Activated CD8-positive, alpha-beta memory T cell treated with anti-CD3 and anti-CD28 coated beads, Interleukin-2, amount 10 ng/mL, durations not matched to agents 7 days and 5 days (primary cell): ENCODE data around the gene NDC1. TPM values are rescaled to one million over a fixed set of nuclear protein-coding genes. Genes with fewer than 3 reads are reported as not detected.
"Not testable (repeated sequence)": the region's sequence is repeated elsewhere in the genome, so short reads cannot be mapped to it uniquely, and the experiment has no call there.

ENCODE experiments used
- ATAC-seq: fragments of 150-1000 bp; cut with Tn5 transposase; one replicate; pipeline ENCODE4 v1.10.0; 2021; ENCODE audit warnings: moderate library complexity
- CTCF ChIA-PET: fragments of 350-600 bp; sonication (Branson Sonifier 250); formaldehyde crosslinking; loops from one replicate; lab custom pipeline; 2021; ENCODE audit warnings: antibody characterized with exemption; lab: Charles Lee
- DNase-seq: peaks from one replicate; pipeline ENCODE4 v3.0.0-alpha.2; 2020
- H3K27ac Mint-ChIP-seq: one replicate; pipeline ENCODE4 v1.8.0; 2021; ENCODE audit warnings: mild to moderate bottlenecking, mixed read lengths
- H3K27me3 Mint-ChIP-seq: one replicate; pipeline ENCODE4 v1.8.0; 2021; ENCODE audit warnings: mixed read lengths
- H3K36me3 Mint-ChIP-seq: one replicate; pipeline ENCODE4 v1.8.0; 2021; ENCODE audit warnings: mild to moderate bottlenecking, mixed read lengths
- H3K4me1 Mint-ChIP-seq: one replicate; pipeline ENCODE4 v1.8.0; 2021; ENCODE audit warnings: mixed read lengths
- H3K4me3 Mint-ChIP-seq: one replicate; pipeline ENCODE4 v1.8.0; 2021; ENCODE audit warnings: mild to moderate bottlenecking, moderate library complexity, mixed read lengths
- H3K9me3 Mint-ChIP-seq: one replicate; pipeline ENCODE4 v1.8.0; 2022; ENCODE audit warnings: low read depth, mixed read lengths
- total RNA-seq, 2 experiments: library from RNA; stranded (reverse); gene quantifications; one replicate each; pipeline ENCODE4 v1.2.3, GENCODE V29; 2021

NDC1 gene
- total RNA-seq, 2 experiments from 2014 or later: 26.1 to 35.5 TPM

DNA sequence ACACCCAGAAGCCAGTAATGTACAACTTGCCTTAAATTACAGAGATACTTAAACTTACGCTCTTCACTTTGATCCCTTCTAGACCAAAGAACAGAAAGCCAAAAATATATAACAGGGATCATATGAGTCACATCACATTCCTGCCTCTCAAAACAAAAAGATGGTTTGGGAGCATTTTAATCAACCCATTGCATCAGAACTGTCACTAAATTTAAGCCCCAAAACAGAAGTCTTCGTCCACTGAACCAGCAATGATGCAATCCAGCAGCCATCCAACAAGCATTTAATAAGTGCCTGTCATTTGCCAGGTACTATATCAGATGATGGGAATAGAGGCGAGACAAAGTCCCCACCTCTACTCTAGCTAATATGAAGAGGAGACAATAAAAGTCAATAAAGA is 56.4 kb downstream of the NDC1 start:
- CTCF ChIA-PET: no interaction called here
- H3K9me3 Mint-ChIP-seq: no peaks in the 10 kb centered on the region
- no peak overlapping the region for H3K27ac Mint-ChIP-seq
- no peak for DNase-seq
- H3K36me3 Mint-ChIP-seq: peaks cover 55% of the 10 kb centered on the region
- H3K4me1 Mint-ChIP-seq: peaks cover 27% of the 10 kb centered on the region
- H3K27me3 Mint-ChIP-seq: no peaks in the 10 kb centered on the region
- no peak overlapping the region for H3K4me3 Mint-ChIP-seq
- no peak for ATAC-seq

DNA sequence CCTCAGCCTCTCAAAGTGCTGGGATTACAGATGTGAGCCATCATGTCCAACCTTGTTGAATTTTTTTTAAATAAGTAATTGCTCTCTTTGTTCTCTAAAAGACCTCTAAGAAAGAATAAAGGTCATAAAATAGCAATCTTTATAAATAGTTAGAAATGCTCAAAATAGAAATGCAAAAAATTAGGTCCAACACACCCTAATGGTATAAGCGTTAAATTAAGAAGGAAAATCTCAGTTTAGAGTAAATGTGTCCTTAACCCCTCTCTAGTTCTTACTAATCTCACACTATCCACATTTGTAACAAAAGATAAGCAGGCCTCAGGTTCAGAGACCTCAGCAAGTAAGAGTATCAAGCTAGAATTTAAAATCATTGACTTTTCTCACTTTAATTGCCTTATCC is 60.8 kb downstream of the NDC1 start:
- CTCF ChIA-PET: interaction anchor here (2.1 kb wide), 1 partner anchor 10 kb away, joined by 8 read pairs; no protein-coding TSS in a partner anchor
- no peaks in the 10 kb centered on the region for H3K27me3 Mint-ChIP-seq
- ATAC-seq (no peak), DNase-seq (no peak)
- no peaks in the 10 kb centered on the region for H3K9me3 Mint-ChIP-seq
- peaks cover 37% of the 10 kb centered on the region for H3K36me3 Mint-ChIP-seq
- no peak overlapping the region for H3K4me3 Mint-ChIP-seq
- no peak overlapping the region for H3K27ac Mint-ChIP-seq
- peaks cover 5% of the 10 kb centered on the region for H3K4me1 Mint-ChIP-seq

DNA sequence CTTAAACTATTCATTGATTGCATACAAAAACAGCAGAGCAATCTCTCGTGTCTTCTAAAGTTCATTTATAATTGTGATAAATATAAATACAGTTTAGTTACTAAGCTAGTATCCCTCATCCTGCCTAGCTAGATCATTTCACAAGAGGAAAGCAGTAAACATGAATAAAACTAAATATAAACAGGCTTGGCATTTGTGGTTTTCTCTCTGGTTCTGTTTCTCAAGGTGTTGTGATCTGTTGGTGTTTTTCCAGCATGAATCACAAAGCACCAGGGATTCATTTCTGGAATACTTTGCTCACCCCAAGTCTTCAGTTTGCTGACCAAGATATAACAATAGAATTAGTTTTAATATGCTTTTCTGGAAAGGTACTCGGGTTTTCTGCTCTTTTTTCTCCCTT is 66.4 kb downstream of the NDC1 start:
- Mint-ChIP-seq H3K4me1 (peaks cover 17% of the 10 kb centered on the region), H3K36me3 (peaks cover 31% of the 10 kb centered on the region), H3K4me3 (no peak overlapping the region), H3K9me3 (no peaks in the 10 kb centered on the region), H3K27me3 (no peaks in the 10 kb centered on the region), H3K27ac (no peak overlapping the region)
- no peak for DNase-seq
- CTCF ChIA-PET: interaction anchor here (2.3 kb wide), 1 partner anchor 18 kb away, joined by 8 read pairs; no protein-coding TSS in a partner anchor
- no peak for ATAC-seq

DNA sequence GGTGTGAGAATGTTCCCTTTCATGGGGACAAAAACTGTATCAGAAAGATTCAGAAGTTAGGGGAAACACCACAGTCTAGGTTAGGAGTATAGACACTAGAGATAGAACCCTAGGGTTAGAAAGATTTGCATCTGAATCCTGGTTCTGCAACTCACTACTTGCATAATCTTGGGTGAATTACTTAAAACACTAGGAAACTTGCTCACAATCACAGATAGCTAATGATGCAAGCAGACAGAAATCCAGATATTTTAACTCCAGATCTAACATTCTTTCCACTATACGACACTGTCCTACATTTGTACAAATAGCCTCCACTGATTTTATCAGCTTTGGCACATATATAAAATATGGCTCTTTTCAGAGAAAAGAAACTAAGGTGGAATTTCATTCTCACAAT is 68.3 kb downstream of the NDC1 start:
- H3K4me3 Mint-ChIP-seq: no peak overlapping the region
- no peaks in the 10 kb centered on the region for H3K27me3 Mint-ChIP-seq
- peaks cover 34% of the 10 kb centered on the region for H3K4me1 Mint-ChIP-seq
- no peak for ATAC-seq
- no peak overlapping the region for H3K27ac Mint-ChIP-seq
- no peaks in the 10 kb centered on the region for H3K9me3 Mint-ChIP-seq
- no peak for DNase-seq
- CTCF ChIA-PET: no interaction called here
- peaks cover 39% of the 10 kb centered on the region for H3K36me3 Mint-ChIP-seq

DNA sequence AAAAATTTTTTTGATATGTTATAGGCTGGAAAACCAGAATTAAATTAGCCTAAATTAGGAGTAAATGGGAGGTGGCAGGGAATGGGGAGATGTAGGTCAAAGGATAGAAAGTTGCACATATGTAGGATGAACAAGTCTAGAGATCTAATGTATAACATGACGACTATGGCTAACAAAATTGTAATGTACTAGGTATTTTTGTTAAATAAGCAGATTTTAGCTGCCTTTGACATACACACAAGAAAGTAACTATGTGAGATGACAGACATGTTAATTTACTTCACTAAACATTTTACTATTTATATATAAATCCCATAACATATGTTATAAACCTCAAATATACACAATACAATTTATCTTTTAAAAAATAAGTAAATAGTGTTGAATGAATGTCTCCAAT is 68.9 kb downstream of the NDC1 start:
- H3K27me3 Mint-ChIP-seq: no peaks in the 10 kb centered on the region
- H3K4me3 Mint-ChIP-seq: no peak overlapping the region
- peaks cover 39% of the 10 kb centered on the region for H3K36me3 Mint-ChIP-seq
- H3K4me1 Mint-ChIP-seq: peaks cover 34% of the 10 kb centered on the region
- H3K9me3 Mint-ChIP-seq: no peaks in the 10 kb centered on the region
- ATAC-seq (no peak), DNase-seq (no peak)
- H3K27ac Mint-ChIP-seq: no peak overlapping the region
- CTCF ChIA-PET: no interaction called here

DNA sequence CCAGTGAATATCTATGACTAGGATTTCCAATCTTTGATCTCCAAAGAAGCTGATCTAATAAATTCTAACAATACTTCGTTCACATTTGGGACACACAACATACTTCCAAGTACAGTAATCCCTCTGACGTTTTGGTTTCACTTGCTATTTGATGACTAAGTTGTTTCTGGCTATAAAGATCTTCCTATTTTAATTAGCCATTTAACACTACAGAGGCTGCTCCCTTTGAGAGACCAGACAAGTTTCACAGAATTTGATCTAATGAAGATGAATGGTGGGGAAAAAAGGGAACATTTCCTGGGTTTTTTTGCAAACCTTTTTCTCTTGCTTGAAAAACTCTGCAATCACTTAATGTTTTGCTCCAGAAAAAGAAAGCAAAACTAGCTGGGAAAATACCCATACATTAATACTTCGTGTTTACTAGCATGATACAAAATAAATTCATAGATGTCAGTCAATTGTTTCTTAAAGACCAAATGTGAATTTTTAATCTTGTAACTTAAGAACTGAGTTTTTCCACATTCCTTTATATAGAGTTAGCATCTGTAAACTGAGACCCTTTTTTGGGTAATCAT is 71.2 kb downstream of the NDC1 start:
- ATAC-seq (peak; percentile 51), DNase-seq (no peak)
- Mint-ChIP-seq H3K27me3 (no peaks in the 10 kb centered on the region), H3K4me3 (peak overlapping the region; percentile 59), H3K9me3 (no peaks in the 10 kb centered on the region), H3K4me1 (peaks cover 34% of the 10 kb centered on the region), H3K36me3 (peaks cover 37% of the 10 kb centered on the region), H3K27ac (peak overlapping the region; percentile 81)
- CTCF ChIA-PET: interaction anchor here (1.2 to 2.2 kb wide), 3 partner anchors 10 to 94 kb away, joined by 3 to 18 read pairs (median 8); no protein-coding TSS in a partner anchor

DNA sequence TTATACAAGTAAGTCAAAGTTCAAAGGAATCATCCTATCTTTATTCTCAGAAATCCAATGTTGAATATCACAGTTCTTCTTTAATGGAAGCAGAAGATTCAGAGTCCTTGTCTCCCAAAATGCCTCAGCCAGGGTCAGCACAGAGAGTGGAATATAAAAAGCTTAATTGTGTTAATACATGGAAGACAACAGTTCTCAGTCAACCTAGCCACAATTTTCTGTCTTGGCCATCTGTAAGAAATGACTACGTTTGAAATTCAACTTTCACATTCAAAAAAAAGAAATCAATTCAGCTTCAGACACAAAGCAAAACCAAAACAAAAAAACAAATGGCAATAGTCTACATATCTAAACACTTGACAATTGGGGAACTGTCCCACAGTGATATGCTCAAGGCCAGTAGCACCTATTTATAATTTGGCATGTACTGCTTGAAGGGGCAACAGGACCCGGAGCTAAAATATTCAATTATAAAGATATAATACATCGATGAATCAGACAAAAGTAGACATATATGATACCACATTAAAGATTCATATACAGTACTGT is 71.8 kb downstream of the NDC1 start:
- peaks cover 31% of the 10 kb centered on the region for H3K4me1 Mint-ChIP-seq
- H3K27me3 Mint-ChIP-seq: no peaks in the 10 kb centered on the region
- peak overlapping the region; percentile 81 for H3K27ac Mint-ChIP-seq
- peaks cover 36% of the 10 kb centered on the region for H3K36me3 Mint-ChIP-seq
- CTCF ChIA-PET: interaction anchor here (1.2 to 2.2 kb wide), 3 partner anchors 11 to 95 kb away, joined by 3 to 18 read pairs (median 8); no protein-coding TSS in a partner anchor
- H3K9me3 Mint-ChIP-seq: no peaks in the 10 kb centered on the region
- peak overlapping the region; percentile 59 for H3K4me3 Mint-ChIP-seq
- peak; percentile 54 for ATAC-seq
- no peak for DNase-seq

DNA sequence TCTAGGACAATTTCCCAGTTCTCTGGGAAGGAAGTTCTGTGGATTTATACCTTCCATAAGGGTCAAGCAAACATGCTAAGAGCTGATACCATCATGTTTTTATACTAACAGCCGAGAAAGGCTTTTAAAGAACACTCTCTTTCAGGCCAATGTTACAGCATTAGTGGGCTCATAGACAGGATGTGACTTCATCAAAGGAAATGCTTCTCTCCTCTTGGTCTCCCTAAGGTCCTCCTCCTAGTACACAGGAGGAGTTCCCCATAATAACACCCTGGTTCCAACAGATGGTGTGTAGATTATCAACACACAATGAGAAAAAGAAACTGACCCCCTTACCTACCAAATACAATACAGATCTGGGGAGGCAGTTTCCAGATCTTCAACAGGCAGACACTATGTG is 72.4 kb downstream of the NDC1 start:
- DNase-seq (no peak), ATAC-seq (peak; percentile 90)
- CTCF ChIA-PET: interaction anchor here (1.1 to 2.2 kb wide), 2 partner anchors 11 to 16 kb away, joined by 3 to 18 read pairs; no protein-coding TSS in a partner anchor
- peaks cover 31% of the 10 kb centered on the region for H3K36me3 Mint-ChIP-seq
- no peaks in the 10 kb centered on the region for H3K9me3 Mint-ChIP-seq
- peaks cover 31% of the 10 kb centered on the region for H3K4me1 Mint-ChIP-seq
- H3K27ac Mint-ChIP-seq: peak overlapping the region; percentile 81
- peak overlapping the region; percentile 59 for H3K4me3 Mint-ChIP-seq
- no peaks in the 10 kb centered on the region for H3K27me3 Mint-ChIP-seq

DNA sequence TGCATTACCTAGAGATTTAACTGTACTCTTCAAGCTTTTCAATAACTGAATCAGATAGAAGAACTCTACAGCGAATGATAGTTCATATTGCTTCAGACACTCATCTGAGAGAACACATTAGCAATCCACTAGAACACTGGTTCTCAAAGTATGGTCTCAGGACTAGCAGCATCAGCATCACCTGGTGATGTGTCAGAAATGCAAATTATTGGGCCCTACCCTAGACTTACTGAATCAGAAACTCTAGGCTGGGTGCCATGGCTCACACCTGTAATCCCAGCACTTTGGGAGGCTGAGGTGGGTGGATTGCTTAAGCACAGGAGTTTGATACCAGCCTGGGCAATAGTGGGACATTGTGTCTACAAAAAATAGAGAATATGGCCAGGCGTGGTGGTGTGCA is 74.2 kb downstream of the NDC1 start:
- Mint-ChIP-seq H3K27me3 (no peaks in the 10 kb centered on the region), H3K36me3 (peaks cover 27% of the 10 kb centered on the region)
- ATAC-seq: no peak

DNA sequence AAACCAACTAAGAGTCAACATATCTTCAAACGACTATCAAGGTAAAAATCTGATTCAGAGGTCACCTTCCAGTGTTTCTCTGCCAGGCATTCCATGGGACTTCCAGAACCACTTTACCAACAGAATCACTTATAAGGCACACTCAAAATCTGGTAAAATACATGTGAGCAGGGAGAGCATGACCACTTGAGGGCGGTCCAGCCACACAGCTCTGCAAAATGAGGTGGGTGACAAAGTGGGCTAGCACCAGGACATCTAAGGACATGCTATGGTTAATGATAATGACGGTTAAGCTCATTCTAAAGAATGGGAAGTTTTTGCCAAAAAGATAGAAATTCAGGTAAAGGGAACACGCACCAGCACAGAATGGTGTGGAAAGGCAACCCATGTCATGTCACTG is 74.6 kb downstream of the NDC1 start:
- Mint-ChIP-seq H3K4me3 (no peak overlapping the region), H3K4me1 (peaks cover 29% of the 10 kb centered on the region), H3K27me3 (no peaks in the 10 kb centered on the region), H3K9me3 (no peaks in the 10 kb centered on the region), H3K36me3 (peaks cover 27% of the 10 kb centered on the region), H3K27ac (no peak overlapping the region)
- ATAC-seq (no peak), DNase-seq (no peak)
- CTCF ChIA-PET: interaction anchor here (1.2 to 1.3 kb wide), 2 partner anchors 9 to 23 kb away, joined by 3 to 6 read pairs; no protein-coding TSS in a partner anchor

More for the DNA sequence above, 74.2 kb downstream of the NDC1 start:
- Mint-ChIP-seq H3K4me3 (no peak overlapping the region), H3K27ac (no peak overlapping the region), H3K9me3 (no peaks in the 10 kb centered on the region), H3K4me1 (peaks cover 31% of the 10 kb centered on the region)
- CTCF ChIA-PET: interaction anchor here (1.2 to 1.3 kb wide), 2 partner anchors 10 to 22 kb away, joined by 3 to 6 read pairs; no protein-coding TSS in a partner anchor
- DNase-seq: no peak

DNA sequence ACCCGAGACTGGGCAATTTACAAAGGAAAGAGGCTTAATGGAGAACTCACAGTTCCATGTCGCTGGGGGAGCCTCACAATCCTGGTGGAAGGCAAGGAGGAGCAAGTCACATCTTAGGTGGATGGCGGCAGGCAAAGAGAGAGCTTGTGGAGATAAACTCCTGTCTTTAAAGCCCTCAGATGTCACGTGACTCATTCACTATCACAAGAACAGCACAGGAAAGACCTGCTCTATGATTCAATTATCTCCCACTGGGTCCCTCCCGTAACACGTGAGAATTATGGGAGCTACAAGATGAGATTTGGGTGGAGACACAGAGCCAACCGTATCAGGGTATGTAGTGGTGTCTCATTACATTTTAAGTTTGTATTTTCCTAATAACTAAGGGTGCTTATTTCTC is 77.6 kb downstream of the NDC1 start:
- not testable (repeated sequence) for DNase-seq, H3K4me3 Mint-ChIP-seq, H3K27me3 Mint-ChIP-seq, ATAC-seq, H3K27ac Mint-ChIP-seq, H3K4me1 Mint-ChIP-seq, H3K9me3 Mint-ChIP-seq
- peaks cover 10% of the 10 kb centered on the region for H3K36me3 Mint-ChIP-seq
- CTCF ChIA-PET: interaction anchor here (1.1 kb wide), 1 partner anchor 9 kb away, joined by 3 read pairs; no protein-coding TSS in a partner anchor

DNA sequence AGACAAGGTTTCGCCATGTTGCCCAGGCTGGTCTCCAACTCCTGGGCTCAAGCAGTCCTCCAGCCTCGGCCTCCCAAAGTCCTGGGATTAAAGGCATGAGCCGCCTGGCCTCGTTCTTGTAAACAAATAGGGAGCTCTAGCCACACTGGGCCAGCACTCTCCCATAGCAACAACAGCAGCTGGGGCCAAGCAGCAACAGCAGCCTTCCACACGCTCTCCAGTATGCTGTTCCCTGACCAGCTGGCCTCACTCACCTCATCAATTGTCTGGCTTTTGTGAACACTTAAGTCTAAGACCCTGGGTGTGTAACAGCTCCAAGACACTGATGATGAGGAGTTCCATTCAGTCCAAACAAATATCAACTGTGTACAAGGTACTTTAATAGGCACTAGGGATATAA is 82.2 kb downstream of the NDC1 start:
- Mint-ChIP-seq H3K9me3 (no peaks in the 10 kb centered on the region), H3K4me1 (no peaks in the 10 kb centered on the region), H3K27me3 (no peaks in the 10 kb centered on the region), H3K36me3 (peaks cover 2% of the 10 kb centered on the region), H3K4me3 (no peak overlapping the region), H3K27ac (no peak overlapping the region)
- CTCF ChIA-PET: interaction anchor here (1.1 to 2.5 kb wide), 3 partner anchors 11 to 270 kb away, joined by 3 to 18 read pairs (median 3); no protein-coding TSS in a partner anchor
- DNase-seq: no peak
- no peak for ATAC-seq

DNA sequence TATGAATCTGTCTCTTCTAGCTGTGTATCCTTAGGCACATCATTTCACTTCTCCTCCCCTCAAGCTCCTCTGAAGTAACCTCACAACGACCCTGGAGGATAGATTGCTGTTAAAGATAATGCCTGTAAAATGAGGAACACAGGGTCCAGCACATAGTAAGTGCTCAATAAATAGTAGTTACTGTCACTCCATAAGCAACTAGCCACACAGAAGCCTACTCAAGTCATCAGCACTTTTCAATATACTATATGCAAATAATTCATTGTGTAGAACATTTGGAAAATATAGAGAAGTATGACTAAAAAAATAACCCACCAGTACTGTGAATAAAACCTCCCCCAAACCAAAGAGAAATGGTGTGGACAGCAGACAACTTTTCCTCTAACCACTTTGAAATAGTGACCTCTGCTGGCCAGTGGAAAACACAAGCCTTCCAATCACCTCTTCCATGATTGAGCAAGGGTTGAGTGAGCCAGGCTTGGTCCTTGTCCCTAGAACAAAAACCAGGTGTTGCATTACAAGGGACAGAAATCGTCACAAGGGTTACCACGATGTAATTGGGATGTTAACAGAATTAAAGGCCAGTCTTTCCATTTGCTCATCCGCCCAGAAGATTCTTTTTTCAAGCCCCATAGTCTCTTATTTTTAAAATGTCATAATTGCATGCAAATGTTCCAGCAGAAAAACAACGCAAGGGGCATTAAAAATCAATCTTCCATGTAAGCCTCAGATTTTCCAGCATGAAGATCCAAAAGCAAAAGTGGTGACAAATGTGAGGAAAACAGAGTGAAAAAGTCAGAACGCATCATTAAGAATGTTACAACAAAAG is 83.4 kb downstream of the NDC1 start:
- CTCF ChIA-PET: interaction anchor here (0.6 to 2.5 kb wide), 12 partner anchors 8 to 269 kb away, joined by 3 to 18 read pairs (median 4); partner anchors contain the start of gene GLIS1
- H3K9me3 Mint-ChIP-seq: no peaks in the 10 kb centered on the region
- ATAC-seq (no peak), DNase-seq (peak; percentile 53)
- H3K4me3 Mint-ChIP-seq: no peak overlapping the region
- H3K27me3 Mint-ChIP-seq: no peaks in the 10 kb centered on the region
- H3K27ac Mint-ChIP-seq: no peak overlapping the region
- H3K36me3 Mint-ChIP-seq: no peaks in the 10 kb centered on the region
- H3K4me1 Mint-ChIP-seq: no peaks in the 10 kb centered on the region
